Embryonic facial prominence (tissue), 1 donor: ENCODE results near the gene FER1L5.

Experiments
- DNase-seq: peaks from one replicate; pipeline ENCODE4 v3.0.0-alpha.2; 2016; ENCODE audit errors: extremely low spot score

FER1L5 gene

GRCh38 chr2:96680561-96681141 lies 38.1 kb downstream of the FER1L5 start:
- no peak for DNase-seq

- DNase-seq: no peak
Observed at GRCh38 chr2:96681540-96681939, 39.0 kb downstream of the FER1L5 start.

- no peak for DNase-seq
Observed at GRCh38 chr2:96683307-96683706, 40.7 kb downstream of the FER1L5 start.

GRCh38 chr2:96683972-96684820 lies 41.6 kb downstream of the FER1L5 start:
- no peak for DNase-seq

GRCh38 chr2:96684883-96685576 lies 42.5 kb downstream of the FER1L5 start:
- DNase-seq: no peak

GRCh38 chr2:96685577-96686459 lies 43.3 kb downstream of the FER1L5 start:
- no peak for DNase-seq

- DNase-seq: no peak
Observed at GRCh38 chr2:96687266-96687665, 44.7 kb downstream of the FER1L5 start.

GRCh38 chr2:96687711-96688640 lies 45.4 kb downstream of the FER1L5 start:
- no peak for DNase-seq

GRCh38 chr2:96688649-96689430 lies 46.3 kb downstream of the FER1L5 start:
- no peak for DNase-seq

GRCh38 chr2:96689431-96689991 lies 46.9 kb downstream of the FER1L5 start:
- DNase-seq: no peak

GRCh38 chr2:96690306-96691021 lies 47.9 kb downstream of the FER1L5 start:
- no peak for DNase-seq

GRCh38 chr2:96691022-96691612 lies 48.6 kb downstream of the FER1L5 start:
- no peak for DNase-seq

- no peak for DNase-seq
Observed at GRCh38 chr2:96692094-96692971, 49.8 kb downstream of the FER1L5 start.

- DNase-seq: no peak
Observed at GRCh38 chr2:96693286-96694200, 51.0 kb downstream of the FER1L5 start.

GRCh38 chr2:96694279-96694678 lies 51.7 kb downstream of the FER1L5 start:
- no peak for DNase-seq

GRCh38 chr2:96694816-96695455 lies 52.4 kb downstream of the FER1L5 start:
- DNase-seq: no peak
